A549 (cell line): ENCODE results near the gene JRKL.

Experiments
- CTCF ChIP-seq: fragments of >200 bp; sonication (Bioruptor Twin); formaldehyde crosslinking; IDR thresholded peaks from 3 replicates; pipeline ENCODE4 v1.5.1; 2016
- ESRRA ChIP-seq: fragments of 150-350 bp; IDR thresholded peaks from 2 replicates; pipeline ENCODE4 v1.6.1; 2014; ENCODE audit warnings: mild to moderate bottlenecking, low read length, borderline replicate concordance
- HDAC2 ChIP-seq: fragments of 200-600 bp; sonication (generic); IDR thresholded peaks from 2 replicates; pipeline ENCODE4 v1.6.1; 2016
- KDM1A ChIP-seq: fragments of 200-600 bp; sonication (generic); IDR thresholded peaks from 2 replicates; pipeline ENCODE4 v1.6.1; 2016; ENCODE audit warnings: low read depth, mild to moderate bottlenecking
- RAD21 ChIP-seq, 2 experiments: fragments of >200 bp in 1 of 2; sonication (Bioruptor Twin) in 1 of 2; formaldehyde crosslinking in 1 of 2; IDR thresholded peaks in 1 of 2; conservative IDR thresholded peaks in 1 of 2; 2 replicates in 1 of 2; 3 replicates in 1 of 2; pipeline ENCODE4 v1.6.1; 2012 to 2018; ENCODE audit warnings: inconsistent platforms in 1 of 2

GRCh38 chr11:96342014-96342960, 47.5 kb upstream of the JRKL start:
- TF ChIP-seq KDM1A (no peak), CTCF (no peak), HDAC2 (no peak), RAD21 (conservative IDR thresholded peaks at IDR 0.05 in 1 of 2, IDR thresholded peaks at IDR 0.05 in 1 of 2) (no peak), ESRRA (no peak)
